ENCODE data around the gene TSPAN10. TPM values are rescaled to one million over a fixed set of nuclear protein-coding genes. Genes with fewer than 3 reads are reported as not detected.

The TSPAN10 gene
- total and polyA plus RNA-seq, 2 of the 13 experiments (the other 11 are each of a cell fraction or from before 2014, with no cell fraction given): 0.54 to 0.75 TPM

GRCh38 chr17:81656118-81656743 lies 19.2 kb downstream of the TSPAN10 start, which contains the start of gene PDE6G (continued):
- TF ChIP-seq MTA1 (CRISPR knock-in tag; IDR thresholded peaks at IDR 0.05; ENCODE audit: borderline replicate concordance): no peak
- 0 out of 2 replicates have a peak, but pooled peaks have one; percentile 42 for TF ChIP-seq ZNF225 (CRISPR knock-in tag; IDR thresholded peaks at IDR 0.05)
- TF ChIP-seq ZNF235 (CRISPR knock-in tag; IDR thresholded peaks at IDR 0.05; ENCODE audit: borderline replicate concordance): no peak
- TF ChIP-seq ZNF296 (CRISPR knock-in tag; conservative IDR thresholded peaks at IDR 0.05): 0 out of 2 replicates have a peak, but pooled peaks have one; percentile 31
- no peak for TF ChIP-seq FOXA1 (IDR thresholded peaks at IDR 0.05)
- TF ChIP-seq FOXA1 (CRISPR knock-in tag; IDR thresholded peaks at IDR 0.05): no peak
- no peak for TF ChIP-seq HNRNPL (IDR thresholded peaks at IDR 0.05; ENCODE audit: low read depth, low read length)
- TF ChIP-seq ZBTB37 (CRISPR knock-in tag; IDR thresholded peaks at IDR 0.05): no peak
- no peak for TF ChIP-seq CSRNP2 (CRISPR knock-in tag; conservative IDR thresholded peaks at IDR 0.05; ENCODE audit: low read depth)
- no peak for TF ChIP-seq STAG1 (CRISPR knock-in tag; IDR thresholded peaks at IDR 0.05)
- no peak for TF ChIP-seq ZNF709 (CRISPR knock-in tag; IDR thresholded peaks at IDR 0.05)
- no peak for TF ChIP-seq BRF2 (CRISPR knock-in tag; IDR thresholded peaks at IDR 0.05)
- TF ChIP-seq ZC3H4 (CRISPR knock-in tag; IDR thresholded peaks at IDR 0.05; ENCODE audit: borderline replicate concordance): no peak
- TF ChIP-seq ZNF605 (CRISPR knock-in tag; IDR thresholded peaks at IDR 0.05): peak; percentile 6; the same call in 1 of the 2 replicates
- no peak for TF ChIP-seq PAWR (CRISPR knock-in tag; IDR thresholded peaks at IDR 0.05; ENCODE audit: borderline replicate concordance)
- TF ChIP-seq YY1 (IDR thresholded peaks at IDR 0.05; ENCODE audit: insufficient read depth, insufficient replicate concordance, low read depth, low read length): no peak
- TF ChIP-seq KDM2A (CRISPR knock-in tag; IDR thresholded peaks at IDR 0.05; ENCODE audit: borderline replicate concordance, low read depth): no peak
- no peak for TF ChIP-seq SIN3A (IDR thresholded peaks at IDR 0.05; ENCODE audit: borderline replicate concordance, low read depth, low read length)
- TF ChIP-seq DDIT3 (CRISPR knock-in tag; IDR thresholded peaks at IDR 0.05): no peak
- TF ChIP-seq RFX5 (IDR thresholded peaks at IDR 0.05; ENCODE audit: low read depth, low read length): no peak

Data from HepG2 (cell line).